HG02943 (cell line): ENCODE results near the gene DOCK9.
A peak's percentile ranks its signal among the peaks of the same experiment; 100 is the strongest.

Source experiments
- ATAC-seq: cut with Tn5 transposase; IDR thresholded peaks from one replicate; pipeline ENCODE4 v1.9.1; 2021; ENCODE audit warnings: mild to moderate bottlenecking, low read depth, moderate library complexity; ENCODE audit not compliant: unreplicated experiment

The DOCK9 gene

GRCh38 chr13:98889419-98890085 lies 88.3 kb downstream of the DOCK9 start:
- no peak for ATAC-seq

GRCh38 chr13:98888890-98889279 lies 89.0 kb downstream of the DOCK9 start:
- ATAC-seq, result no peak

- no peak for ATAC-seq
These were observed 89.5 kb downstream of the DOCK9 start for GRCh38 chr13:98888222-98888889.

- no peak for ATAC-seq
These were observed 91.2 kb downstream of the DOCK9 start for GRCh38 chr13:98886587-98887230.

GRCh38 chr13:98885600-98885999 lies 92.3 kb downstream of the DOCK9 start:
- no peak for ATAC-seq

GRCh38 chr13:98883998-98884397 lies 93.9 kb downstream of the DOCK9 start:
- ATAC-seq, result no peak

- ATAC-seq, result no peak
These were observed 96.5 kb downstream of the DOCK9 start for GRCh38 chr13:98881390-98881789.

GRCh38 chr13:98880677-98881076 lies 97.2 kb downstream of the DOCK9 start:
- ATAC-seq, result no peak

GRCh38 chr13:98879957-98880356 lies 97.9 kb downstream of the DOCK9 start:
- no peak for ATAC-seq

- no peak for ATAC-seq
These were observed 98.7 kb downstream of the DOCK9 start for GRCh38 chr13:98879127-98879520.

- no peak for ATAC-seq
These were observed 99.3 kb downstream of the DOCK9 start for GRCh38 chr13:98878486-98879126.

- no peak for ATAC-seq
These were observed 99.9 kb downstream of the DOCK9 start for GRCh38 chr13:98877936-98878335.

- no peak for ATAC-seq
These were observed 100.4 kb downstream of the DOCK9 start for GRCh38 chr13:98877466-98877865.

GRCh38 chr13:98875146-98875729 lies 102.6 kb downstream of the DOCK9 start:
- peak; percentile 61 for ATAC-seq

GRCh38 chr13:98874029-98874397 lies 103.9 kb downstream of the DOCK9 start:
- ATAC-seq, result no peak

GRCh38 chr13:98873377-98874028 lies 104.4 kb downstream of the DOCK9 start:
- ATAC-seq, result no peak

- no peak for ATAC-seq
These were observed 106.1 kb downstream of the DOCK9 start for GRCh38 chr13:98871727-98872126.

GRCh38 chr13:98869408-98870090 lies 108.3 kb downstream of the DOCK9 start:
- ATAC-seq, result no peak

- ATAC-seq, result no peak
These were observed 108.9 kb downstream of the DOCK9 start for GRCh38 chr13:98868932-98869331.

GRCh38 chr13:98866882-98867281 lies 111.0 kb downstream of the DOCK9 start:
- no peak for ATAC-seq
